Gastrocnemius medialis (tissue), 4 donors: Measurements from ENCODE around the gene TMEM119.

Source experiments
- CTCF ChIP-seq, 5 experiments: fragments of 450-650 bp in 3 of 5; fragments of 200-600 bp in 2 of 5; sonication (generic) in 2 of 5; IDR thresholded peaks in 4 of 5; conservative IDR thresholded peaks in 1 of 5; 1 replicate in 4 of 5; 2 replicates in 1 of 5; pipeline ENCODE4 v1.5.1; 2016 to 2019; ENCODE audit warnings: antibody characterized with exemption in 5 of 5, mild to moderate bottlenecking in 3 of 5, moderate library complexity in 3 of 5
- POLR2A ChIP-seq, 2 donors: fragments of 450-650 bp; IDR thresholded peaks; one replicate each; pipeline ENCODE4 v1.6.1; 2017; ENCODE audit warnings: antibody characterized with exemption in 2 of 2, mild to moderate bottlenecking in 2 of 2, moderate library complexity in 2 of 2

- TF ChIP-seq CTCF (IDR thresholded peaks at IDR 0.05 in 4 of 5, conservative IDR thresholded peaks at IDR 0.05 in 1 of 5): no peak
- TF ChIP-seq POLR2A (IDR thresholded peaks at IDR 0.05): no peak
These were observed 19.3 kb upstream of the TMEM119 start for GRCh38 chr12:108616941-108617858.
